Islet precursor cell (in vitro differentiated cells): ENCODE data around the gene ERC2.

Experiments
- DNase-seq: peaks from one replicate; pipeline ENCODE4 v3.0.0-alpha.2; 2018

ERC2 gene

DNA sequence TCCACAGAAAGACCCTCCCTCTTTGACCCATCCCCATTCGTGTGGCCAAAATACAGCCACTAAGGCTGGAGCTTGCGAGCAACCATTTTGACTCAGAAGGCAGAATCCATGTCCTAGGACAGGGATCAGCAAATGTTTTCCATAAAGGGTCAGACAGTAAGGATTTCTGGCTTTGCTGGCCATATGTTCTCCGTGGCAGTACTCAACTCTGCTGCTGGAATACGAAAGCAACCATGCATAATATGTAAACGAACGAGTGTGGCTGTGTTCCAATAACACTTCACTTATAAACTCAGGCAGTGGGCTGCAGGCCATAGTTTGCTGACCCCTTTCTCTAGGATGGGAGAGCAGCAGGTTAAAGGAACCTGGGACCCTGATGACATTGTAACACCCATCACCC, 903.5 kb downstream of the ERC2 start:
- DNase-seq: no peak

DNA sequence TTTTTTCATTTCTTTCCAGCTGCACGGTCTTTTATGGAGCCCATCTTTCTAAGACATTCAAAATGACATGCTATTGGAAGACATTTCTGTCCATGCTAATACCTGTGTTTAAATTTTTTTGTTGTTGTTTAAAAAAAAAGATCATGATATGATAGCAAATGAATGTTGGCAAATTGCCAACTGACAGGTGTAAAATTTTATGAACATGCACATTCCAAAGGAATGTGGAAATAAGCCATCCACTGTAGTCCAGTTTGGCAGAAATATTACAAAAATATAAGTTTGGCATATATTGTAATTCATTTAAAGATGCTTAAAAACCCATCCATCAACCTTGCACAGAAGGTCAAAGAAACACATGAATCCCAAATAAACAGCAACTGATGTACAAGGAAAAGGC, 905.6 kb downstream of the ERC2 start:
- DNase-seq: no peak

DNA sequence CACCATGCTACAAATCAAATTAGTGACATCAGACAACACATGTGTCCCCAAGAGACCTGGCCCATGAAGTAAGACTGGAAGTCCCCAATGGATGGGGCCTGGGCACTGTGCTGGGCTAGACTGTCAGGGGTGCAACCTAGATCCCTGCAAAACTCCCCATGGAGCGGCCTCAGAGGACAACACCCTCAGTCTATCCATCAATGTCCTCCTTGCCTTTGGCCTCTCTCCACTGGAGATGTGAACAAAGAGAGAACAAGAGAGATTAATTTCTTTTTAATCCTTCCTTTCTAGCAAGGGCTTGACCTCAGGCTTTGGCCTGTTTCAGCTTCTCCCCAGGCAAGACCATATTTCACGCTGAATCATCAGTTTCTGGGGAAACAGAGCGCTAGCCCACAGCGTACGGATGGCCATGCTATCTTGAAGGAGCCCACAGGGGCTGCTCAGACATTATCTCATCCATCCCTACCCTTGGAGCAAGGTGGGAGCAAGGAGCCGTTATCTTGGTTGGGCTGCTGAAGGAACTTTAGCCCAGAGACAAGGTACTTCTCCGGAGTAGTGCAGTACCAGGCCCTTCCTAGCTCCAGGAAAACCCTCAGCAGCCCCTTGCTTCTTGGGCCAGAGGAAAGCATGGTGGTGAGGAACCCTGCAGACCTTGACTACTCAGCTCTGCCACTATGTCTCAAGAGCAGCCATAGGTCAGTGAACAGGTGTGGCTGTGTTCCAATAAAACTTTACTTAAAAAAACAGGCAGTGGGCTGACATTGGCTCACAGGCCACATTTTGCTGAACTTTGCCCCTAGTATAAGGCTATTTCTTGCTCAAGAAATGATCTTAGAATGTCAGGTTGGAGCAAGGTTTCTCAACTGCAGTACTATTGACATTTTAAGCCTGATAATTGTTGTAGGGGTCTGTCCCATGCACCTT, 908.5 kb downstream of the ERC2 start:
- DNase-seq: no peak

DNA sequence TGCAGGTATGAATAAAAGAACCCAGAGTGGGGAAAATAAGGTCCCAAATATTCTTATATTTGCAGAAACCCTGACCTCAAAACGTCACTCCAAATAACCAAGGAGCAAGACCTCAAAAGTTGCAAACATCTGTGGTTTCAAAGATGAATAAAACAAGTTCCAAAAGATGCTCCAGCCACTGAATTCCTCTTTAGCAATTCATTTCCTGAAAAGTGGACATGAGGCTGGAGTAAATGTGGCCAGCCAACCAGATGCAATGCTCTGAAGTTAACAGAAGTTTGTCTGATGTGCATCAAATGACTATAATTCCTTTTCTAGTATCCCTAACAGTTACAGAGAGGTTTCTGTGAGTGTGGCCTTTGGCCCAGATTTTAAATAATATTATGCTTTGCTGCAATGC, 910.0 kb downstream of the ERC2 start:
- DNase-seq: no peak

DNA sequence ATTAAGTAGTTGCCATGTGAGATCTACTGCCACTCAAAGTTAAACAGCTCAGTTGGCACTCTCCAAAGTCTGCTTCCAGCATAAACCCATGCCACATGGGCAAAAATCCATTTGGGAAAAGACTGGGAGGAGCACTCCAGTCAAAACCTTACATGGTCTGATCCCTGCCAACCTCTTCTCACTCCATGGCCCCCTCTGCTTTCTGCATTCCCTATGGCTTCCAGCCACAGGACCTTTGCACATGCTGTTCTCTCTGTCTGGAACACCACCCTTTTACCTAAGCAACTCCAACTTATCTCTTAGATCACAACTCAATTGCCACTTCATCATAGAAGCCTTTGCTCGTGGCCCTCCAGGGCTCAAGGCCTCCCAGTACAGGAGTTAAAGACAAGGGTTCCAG, 910.7 kb downstream of the ERC2 start:
- no peak for DNase-seq

DNA sequence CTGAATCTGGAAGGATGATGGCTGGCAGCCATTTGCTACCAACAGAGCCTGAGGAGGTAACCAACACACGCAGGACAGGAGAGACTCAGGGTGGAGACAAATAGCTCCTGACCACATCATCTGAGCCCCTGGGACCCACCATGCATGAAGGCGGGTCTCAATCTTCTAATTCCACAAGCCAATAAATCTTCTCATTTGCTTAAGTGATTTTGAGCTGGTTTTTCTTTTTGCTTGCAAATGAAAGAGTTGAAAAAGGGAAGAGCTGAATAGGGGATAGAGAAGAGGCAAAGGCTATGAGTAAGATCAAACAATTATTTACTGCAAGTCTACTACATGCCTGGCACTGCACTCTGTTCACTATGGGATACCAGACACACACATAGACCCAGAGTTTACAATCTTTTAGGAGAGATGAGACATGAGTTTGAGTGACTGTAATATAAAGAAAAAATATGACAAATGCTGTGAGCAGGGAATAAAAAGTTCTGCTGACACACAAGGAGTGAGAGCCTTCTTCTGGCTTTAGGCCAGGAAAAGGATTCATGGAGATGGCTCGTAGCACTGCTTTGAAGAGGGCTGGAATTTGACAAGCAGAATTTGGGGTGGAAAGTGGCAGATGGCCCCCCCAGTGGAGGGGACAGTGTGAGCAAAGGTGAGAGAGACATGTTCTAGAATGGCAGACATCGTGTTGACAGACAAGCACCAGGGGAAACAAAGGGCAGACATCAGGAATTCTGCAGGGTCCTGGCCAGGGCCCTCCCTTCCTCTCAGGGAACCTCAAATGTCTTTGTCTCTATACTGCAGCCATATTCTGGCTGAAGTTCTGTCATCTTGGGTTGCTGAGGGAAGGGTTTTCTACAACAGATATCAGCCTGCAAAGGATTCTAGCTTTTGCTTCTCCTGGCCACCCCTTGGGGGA, 911.4 kb downstream of the ERC2 start:
- DNase-seq: no peak

DNA sequence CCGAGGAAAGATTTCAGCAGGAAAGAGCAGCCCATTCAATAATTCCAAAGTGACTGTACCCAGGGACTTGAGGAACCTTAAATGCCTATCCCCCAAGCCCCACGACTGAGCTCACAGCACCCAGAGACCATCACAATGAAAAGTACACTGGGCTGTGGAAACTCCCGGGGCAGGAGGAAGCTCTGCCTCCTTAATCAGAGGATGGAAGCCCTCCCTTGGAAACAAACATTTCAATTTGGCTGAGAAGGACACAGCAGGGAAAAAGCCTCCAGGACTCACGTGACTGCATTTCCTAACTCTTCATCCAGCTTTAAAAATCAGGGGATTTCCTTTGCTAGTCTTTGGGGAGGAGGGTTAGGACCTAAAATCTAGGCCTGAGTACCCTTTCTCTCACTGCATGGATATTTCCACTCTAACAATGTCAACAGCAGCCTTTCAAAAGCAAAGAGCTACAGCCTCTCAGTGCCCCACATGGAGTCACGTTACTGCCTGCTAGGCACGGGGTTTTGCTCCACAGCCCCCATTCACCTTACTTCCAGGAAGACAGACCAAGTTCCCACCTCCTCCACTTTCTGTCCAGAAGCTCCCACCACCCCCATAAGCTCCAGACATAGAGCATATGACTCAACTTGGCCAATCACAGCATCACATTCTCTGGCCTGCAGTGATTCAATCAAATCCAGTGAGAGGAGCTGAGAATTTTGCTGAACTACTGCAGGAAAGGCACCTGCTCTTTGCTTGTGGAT, 912.2 kb downstream of the ERC2 start:
- DNase-seq: no peak

DNA sequence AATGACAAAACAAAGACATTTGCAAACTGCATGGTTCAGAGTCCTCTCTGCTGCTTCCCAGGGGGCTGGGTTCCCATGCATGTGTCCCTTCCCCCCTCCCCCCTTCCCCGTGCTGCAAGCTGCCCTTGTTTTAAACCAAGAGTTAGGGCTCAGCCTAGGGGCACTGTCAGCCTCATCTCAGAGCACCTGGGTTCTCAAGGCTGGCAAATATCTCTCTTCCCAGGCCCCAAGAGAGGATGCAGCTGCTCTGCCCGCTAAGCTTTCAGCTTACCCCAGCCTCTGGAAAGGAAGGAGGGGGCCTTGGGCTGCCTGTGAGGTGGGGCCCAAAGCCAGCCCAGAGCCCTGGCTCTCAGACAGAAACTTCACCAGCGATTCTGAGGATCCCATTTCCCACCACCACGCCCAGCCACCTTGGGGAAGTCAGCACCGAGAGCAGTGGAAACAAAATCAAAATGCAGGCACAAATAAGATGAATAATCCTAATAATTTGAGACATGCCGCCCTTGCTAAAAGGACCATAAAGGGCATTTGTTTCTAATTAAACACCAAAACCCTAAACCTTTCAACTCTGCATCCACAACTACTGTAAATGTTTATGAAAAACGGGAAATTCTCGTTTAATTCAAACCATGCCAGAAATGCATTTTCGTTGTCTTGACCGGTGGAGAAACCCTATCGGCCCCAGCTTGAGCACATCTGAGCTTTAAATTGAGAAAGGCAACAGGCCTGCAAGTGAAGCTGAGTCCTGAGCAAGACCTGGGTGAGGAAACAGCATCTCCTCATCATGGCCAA, 913.4 kb downstream of the ERC2 start:
- DNase-seq: no peak

DNA sequence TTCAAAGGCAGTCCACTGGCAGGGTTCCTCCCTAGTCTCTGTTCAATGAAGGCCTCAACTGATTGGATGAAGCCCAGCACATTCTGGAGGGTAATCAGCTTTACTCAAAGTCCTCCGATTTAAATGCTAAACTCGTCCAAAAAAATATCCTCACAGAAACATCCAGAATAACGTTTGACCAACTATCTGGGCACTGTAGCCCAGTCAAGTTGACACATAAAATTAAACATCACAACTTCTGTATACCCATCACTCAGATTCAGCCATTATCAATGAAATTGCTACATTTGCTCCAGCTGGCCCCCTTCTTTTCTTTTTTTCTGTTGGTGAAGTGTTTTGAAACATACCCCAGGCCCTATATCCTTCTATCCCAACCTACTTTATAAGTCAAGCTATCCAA, 916.6 kb downstream of the ERC2 start:
- no peak for DNase-seq

DNA sequence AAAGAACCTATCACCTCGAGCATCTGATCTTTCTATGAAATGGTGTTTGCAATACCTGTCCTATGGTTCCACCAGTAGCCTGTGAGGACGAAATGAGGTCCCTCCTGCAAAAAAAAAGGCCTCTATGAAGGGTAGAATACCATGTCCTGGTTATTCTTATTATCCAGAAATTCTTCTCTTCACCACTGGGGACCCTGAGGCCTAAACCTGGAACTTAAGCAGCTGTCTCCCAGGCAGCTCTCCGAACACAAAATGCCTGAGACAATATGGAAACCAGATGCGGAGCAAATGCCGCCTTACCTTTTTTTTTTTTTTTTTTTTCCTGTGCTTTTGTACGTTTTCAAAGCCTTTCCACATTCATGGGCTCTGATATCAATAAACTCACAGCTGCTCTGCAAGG, 919.1 kb downstream of the ERC2 start:
- no peak for DNase-seq

DNA sequence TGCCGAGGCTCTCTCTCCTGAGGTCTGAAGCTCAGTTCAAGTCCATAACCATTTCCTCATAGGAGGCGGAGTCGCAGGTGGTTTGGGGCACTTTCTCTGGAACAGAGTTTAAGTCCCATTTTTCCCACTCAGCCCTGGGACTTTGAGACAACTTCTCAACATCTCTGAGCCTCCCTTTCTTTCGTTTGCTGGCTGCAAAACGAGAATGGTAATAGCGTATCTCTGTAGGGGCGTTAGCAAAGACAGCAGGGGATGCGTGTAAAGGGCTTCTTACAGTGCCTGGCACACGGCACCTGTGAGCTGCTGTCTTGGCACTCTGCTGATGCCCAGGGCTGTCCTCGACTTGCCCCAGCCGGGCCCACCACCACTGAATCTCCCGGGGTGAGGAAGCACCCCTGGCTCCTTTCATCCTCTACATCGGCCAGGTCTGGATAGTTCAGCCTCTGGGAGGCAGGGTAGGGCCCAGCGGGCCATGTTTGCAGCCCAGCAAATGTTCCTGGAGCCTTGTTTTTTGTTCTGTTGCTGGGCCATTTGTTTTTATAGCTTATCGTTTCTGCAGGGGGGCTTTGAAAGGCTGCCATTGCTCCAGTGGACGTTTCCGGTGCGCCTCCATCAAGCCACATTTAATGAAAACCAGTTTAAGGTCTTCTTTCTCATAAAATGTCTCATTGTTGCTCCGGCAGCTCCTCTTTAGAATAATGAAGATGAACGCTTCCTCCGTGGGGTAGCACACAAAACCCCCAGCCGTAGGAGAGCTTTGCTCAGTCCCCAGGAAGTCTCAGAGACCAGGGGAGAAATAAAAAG, 921.2 kb downstream of the ERC2 start:
- DNase-seq: no peak

DNA sequence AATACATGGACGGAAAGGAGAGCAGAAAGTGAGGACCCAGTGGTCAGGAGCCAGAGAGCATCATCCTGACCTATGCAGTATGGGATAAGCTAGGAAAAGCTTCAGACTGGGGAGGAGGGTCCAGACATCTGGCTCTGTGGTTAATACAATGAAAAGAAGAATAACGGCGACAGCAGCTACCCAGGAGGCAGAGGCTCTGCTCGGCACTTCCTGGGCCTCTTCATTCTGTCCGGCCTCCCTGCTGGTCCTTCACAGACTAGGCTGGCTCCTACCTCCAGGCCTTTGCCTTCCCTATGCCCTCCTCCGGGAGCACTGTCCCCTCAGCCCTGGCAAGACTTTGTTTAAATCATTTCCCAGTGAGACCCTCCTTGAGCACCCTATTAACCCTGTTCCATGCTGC, 922.3 kb downstream of the ERC2 start:
- DNase-seq: no peak

DNA sequence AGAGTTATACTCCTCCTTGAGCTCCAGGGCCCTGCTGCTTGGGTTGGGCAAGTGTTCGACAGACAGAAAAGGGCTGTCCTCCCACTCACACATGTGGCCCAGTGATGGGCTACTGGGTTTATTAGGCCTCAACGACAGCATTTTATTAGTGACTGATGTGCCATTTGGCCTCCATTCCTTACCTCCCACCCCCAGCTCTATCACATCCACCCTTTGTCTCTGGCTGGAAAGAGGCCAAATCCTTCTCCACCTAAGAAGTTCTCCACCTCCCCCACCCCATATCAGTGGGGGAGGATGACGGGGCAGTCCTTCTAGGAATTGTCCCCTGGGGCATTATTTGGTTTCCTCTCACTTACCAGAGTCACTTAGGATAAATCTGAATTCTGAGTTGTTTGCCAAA, 924.0 kb downstream of the ERC2 start:
- DNase-seq: no peak

DNA sequence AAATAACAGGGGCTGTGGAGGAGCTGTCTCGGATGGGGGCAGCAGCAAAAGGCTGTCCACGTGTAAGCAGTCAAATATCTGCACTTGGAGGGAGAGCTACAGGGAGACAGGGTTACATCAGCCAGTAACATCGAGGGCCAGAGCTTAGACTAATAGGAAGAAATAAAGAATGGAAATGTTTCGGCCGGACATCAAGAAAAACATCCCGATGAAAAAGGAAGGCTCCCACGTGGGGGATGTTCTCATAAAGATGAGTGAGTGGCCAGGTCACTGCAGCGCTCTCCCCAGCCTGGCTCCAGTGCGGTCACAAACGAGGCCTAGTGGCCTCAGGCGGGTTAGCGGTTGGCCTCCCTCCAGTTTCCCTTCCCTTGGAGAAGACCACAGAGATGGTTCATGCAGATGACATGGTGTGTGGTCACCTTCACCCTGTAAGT, 925.1 kb downstream of the ERC2 start:
- DNase-seq: no peak

DNA sequence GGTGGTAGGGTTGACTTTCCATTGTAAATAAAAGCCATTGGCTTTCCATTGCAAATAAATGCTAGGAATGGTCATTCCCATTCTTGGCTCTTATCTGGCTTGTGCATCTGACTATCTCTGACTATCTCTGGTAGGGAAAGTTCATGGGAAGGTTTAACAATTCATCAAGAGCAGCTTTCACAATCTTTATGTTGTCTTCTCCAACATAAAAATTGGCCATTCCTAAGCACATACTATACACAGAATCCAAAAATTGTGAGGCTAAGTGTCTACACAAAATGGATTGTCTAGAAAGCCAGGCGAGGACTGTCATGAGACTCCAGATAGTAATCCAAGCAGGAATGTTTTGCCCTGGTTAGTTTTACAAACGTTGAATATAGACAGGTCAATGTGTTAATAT, 926.8 kb downstream of the ERC2 start:
- DNase-seq: no peak

DNA sequence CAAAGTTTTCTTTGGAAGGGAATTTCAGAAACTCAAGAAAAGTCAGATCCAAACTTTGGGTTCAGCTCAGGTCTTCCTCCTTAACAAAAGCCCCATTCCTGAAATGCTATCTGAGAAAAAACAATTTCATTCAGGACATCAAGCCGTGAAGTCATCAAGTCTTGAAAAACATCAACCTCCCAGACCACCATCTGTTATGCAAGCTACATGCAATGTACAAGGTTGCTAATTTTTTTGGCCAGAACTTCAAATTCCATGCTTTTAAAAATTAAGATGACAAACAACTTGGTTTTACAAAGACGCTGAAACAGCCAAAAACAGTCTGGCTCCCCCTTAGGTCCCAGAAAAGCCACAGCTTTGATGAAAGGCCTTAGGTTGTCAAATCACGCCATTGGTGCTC, 927.3 kb downstream of the ERC2 start:
- no peak for DNase-seq

DNA sequence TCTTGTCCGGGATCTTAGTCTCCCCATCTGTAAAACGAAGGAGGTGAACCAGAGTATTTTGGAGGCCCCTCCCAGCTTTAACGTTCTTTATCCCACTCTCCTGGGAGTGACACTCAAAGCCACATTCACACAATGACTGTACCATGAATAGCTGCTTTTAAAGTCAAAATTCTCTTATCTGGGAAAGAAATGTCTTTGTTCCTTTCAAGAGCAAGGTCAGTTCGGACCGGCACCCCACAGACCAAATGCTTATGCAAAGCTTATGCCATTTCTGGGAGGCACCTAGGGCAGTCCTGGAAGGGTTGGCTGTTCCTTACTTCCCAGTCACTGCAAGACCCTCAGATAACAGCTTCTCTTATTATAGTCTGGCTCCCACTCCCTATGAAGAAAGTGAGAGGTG, 927.7 kb downstream of the ERC2 start:
- no peak for DNase-seq

DNA sequence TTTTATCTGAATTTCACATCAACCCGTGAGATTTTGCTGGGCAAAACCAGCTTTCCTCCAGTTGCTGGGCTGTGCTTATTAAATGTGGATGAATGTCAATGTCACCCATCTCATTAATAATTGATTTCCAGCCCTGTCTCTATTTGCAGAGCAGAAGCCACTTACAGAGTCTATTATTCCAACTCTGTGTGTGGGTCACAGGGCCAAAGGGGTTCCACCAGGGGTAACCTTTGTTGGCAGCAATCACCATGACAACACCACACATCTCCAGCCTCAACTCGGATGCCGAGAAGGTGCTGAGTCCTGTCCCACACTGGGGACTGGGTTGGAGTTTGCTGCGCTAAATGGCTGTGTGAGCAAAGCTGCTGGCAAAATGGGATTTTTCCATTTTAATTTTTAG, 930.1 kb downstream of the ERC2 start:
- DNase-seq: no peak

DNA sequence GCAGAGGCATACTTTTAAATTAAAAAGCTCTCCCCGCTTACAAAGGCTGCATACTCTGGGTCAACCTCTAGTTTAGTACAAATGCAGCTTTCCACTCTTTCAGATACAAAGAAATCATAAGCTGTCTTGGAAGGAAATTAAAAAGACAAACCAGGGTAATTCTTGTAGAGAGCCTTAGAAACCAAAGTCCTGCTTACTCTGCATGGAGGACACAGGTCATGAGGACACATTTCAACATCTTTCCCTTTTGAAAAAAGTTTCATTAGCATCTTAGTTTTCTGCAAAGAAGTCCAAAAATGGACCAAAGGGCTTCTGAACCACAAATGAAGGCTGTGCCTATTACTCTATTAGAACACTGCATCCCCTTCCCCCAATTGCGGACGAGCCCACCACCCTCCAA, 930.7 kb downstream of the ERC2 start:
- no peak for DNase-seq

DNA sequence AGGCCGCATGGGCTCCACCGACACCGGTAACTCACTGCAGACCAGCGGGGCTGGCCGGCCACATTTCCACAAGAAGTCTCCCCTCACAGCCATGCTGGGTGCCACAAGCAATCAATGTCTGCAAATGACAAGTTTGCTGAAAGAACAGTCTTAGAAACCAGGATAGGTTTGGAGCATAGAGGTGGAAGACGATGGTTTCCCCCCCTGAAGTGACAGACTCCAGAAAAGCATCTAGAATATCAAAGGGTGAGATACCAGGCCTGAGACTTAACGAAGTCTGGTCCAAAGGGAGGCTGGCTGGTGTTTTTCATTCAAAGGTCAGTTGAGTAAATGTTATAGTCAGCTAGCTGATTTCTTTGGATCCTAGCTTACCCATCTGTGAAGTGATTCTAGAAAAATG, 931.1 kb downstream of the ERC2 start:
- DNase-seq: no peak

DNA sequence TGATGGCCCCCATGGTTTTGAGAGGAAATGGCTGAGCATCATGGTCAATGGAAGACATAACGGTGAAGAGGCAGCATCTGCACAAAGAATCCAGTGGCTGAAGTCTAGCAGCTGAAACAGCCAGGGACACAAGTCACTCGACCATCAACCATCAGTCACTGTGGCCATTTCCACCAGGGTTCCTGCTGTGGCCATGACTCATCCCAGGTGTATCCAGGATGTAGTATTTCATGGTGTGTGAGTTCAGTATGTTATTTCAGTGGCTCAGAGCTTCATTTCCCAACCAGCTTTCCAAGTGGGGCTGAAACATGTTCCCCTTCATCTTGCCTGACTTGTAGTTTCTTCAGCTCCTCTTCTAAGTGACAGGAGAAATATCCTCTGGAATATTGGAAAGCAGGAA, 933.4 kb downstream of the ERC2 start:
- no peak for DNase-seq

DNA sequence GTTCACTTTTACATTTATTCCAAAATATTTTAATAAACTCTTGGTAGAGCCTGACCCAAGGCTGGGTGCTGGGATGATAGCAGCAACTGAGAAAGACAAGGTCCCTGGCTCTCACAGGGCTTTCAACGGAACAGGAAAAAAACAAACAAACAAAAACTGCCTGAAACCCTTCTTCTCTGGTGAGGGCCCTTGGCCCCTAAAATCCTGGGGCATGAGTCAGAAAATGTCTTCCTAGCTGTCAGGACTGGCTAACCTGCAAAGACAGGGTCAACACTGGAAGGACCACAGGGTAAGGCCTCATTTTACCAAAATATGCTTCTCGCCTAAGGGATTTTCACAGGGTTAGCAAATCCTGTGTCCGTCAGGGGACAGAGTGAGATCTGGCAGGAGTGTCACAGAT, 935.5 kb downstream of the ERC2 start:
- DNase-seq: no peak
